Measurements from ENCODE around the gene ST6GALNAC1. TPM values are rescaled to one million over a fixed set of nuclear protein-coding genes. Genes with fewer than 3 reads are reported as not detected.
A peak's percentile ranks its signal among the peaks of the same experiment; 100 is the strongest.

ST6GALNAC1 gene
- total and polyA plus RNA-seq, 2 of the 13 experiments (the other 11 are each of a cell fraction or from before 2014, with no cell fraction given) = not detected

- ATAC-seq (peak; percentile 3), FAIRE-seq (no peak), DNase-seq (ENCODE audit: low spot score) (no peak)
- Histone ChIP-seq H3K36me3 (replicated peaks in 1 of 2; ENCODE audit: control insufficient read depth in 1 of 2, insufficient read depth in 2 of 2, low read length in 2 of 2) (no peaks in the 10 kb centered on the region), H3K4me2 (ENCODE audit: low read depth, low read length) (peak overlapping the region; percentile 91), H3K9me3 (ENCODE audit: low read length) (no peaks in the 10 kb centered on the region), H3K27ac (ENCODE audit: extremely low read length, insufficient read depth, low read length) (peak overlapping the region; percentile 83), H3K27me3 (ENCODE audit: control insufficient read depth in 1 of 2, insufficient read depth in 2 of 2, low read length in 2 of 2) (no peaks in the 10 kb centered on the region; a peak in 1 of 5 replicates), H3K4me3 (replicated peaks in 1 of 3; ENCODE audit: insufficient read depth in 1 of 3, low read depth in 2 of 3, low read length in 3 of 3) (peak overlapping the region; percentile 66 to 83 (median 80)), H2AFZ (ENCODE audit: low read length) (no peak overlapping the region), H4K20me1 (ENCODE audit: insufficient read depth, low read length) (no peaks in the 10 kb centered on the region), H3K9ac (ENCODE audit: insufficient read depth, low read depth, low read length) (peak overlapping the region; percentile 82), H3K4me1 (ENCODE audit: insufficient read depth, low read length) (peaks cover 57% of the 10 kb centered on the region), H3K79me2 (ENCODE audit: insufficient read depth, low read length) (no peaks in the 10 kb centered on the region)
- WGBS (ENCODE audit: low lambda C conversion rate) = under 1% methylated on average over 19 of the region's 19 CpGs
- intact Hi-C loops (cut with micrococcal nuclease; ENCODE audit: unreplicated experiment) (loop anchor here (2.0 to 5.0 kb wide), 2 partner anchors 43 to 150 kb away; no protein-coding TSS in a partner anchor), in situ Hi-C loops (cut with HindIII; ENCODE audit: extremely low pct_ligation_motif_present, low pct_unique_long_range_greater_than_20kb) (no loop called here)
- no TSS peak for BruUV-seq (replicated peaks)
- POLR2A ChIA-PET = interaction anchor here (0.5 to 3.2 kb wide), 42 partner anchors 10 to 642 kb away, joined by 3 to 30 read pairs (median 6); partner anchors contain the start of genes JMJD6, METTL23, MFSD11 and RHBDF2
- CTCF ChIA-PET (ENCODE audit: low intra/inter-chr PET ratio, low total read pairs) = no interaction called here
- TF ChIP-seq ZNF782 (CRISPR knock-in tag; IDR thresholded peaks at IDR 0.05; ENCODE audit: borderline replicate concordance) = no peak
- TF ChIP-seq BHLHE40 (IDR thresholded peaks at IDR 0.05; ENCODE audit: low read length) = no peak
- TF ChIP-seq ZNF614 (CRISPR knock-in tag; IDR thresholded peaks at IDR 0.05; ENCODE audit: borderline replicate concordance) = no peak
- no peak for TF ChIP-seq SAP130 (CRISPR knock-in tag; IDR thresholded peaks at IDR 0.05; ENCODE audit: low read depth)
- no peak for TF ChIP-seq FOXA3 (CRISPR knock-in tag; IDR thresholded peaks at IDR 0.05)
- TF ChIP-seq NR2F1 (CRISPR knock-in tag; IDR thresholded peaks at IDR 0.05) = no peak
- TF ChIP-seq SETDB1 (CRISPR knock-in tag; IDR thresholded peaks at IDR 0.05; ENCODE audit: borderline replicate concordance) = no peak
- TF ChIP-seq GPBP1L1 (CRISPR knock-in tag; IDR thresholded peaks at IDR 0.05) = no peak
- TF ChIP-seq SYNCRIP (IDR thresholded peaks at IDR 0.05; ENCODE audit: insufficient read depth, low read depth, low read length) = no peak
- no peak for TF ChIP-seq ARNT (IDR thresholded peaks at IDR 0.05)
- TF ChIP-seq ZNF713 (CRISPR knock-in tag; IDR thresholded peaks at IDR 0.05) = no peak
- TF ChIP-seq ATF2 (CRISPR knock-in tag; IDR thresholded peaks at IDR 0.05) = no peak
- no peak for TF ChIP-seq SOX6 (IDR thresholded peaks at IDR 0.05)
- TF ChIP-seq SOX6 (CRISPR knock-in tag; IDR thresholded peaks at IDR 0.05) = no peak
- no peak for TF ChIP-seq FOSL1 (CRISPR knock-in tag; IDR thresholded peaks at IDR 0.05; ENCODE audit: borderline replicate concordance)
- TF ChIP-seq THAP11 (CRISPR knock-in tag; IDR thresholded peaks at IDR 0.05) = peak; percentile 57
- TF ChIP-seq ZFP90 (CRISPR knock-in tag; IDR thresholded peaks at IDR 0.05; ENCODE audit: borderline replicate concordance) = no peak
- TF ChIP-seq TBP (CRISPR knock-in tag; IDR thresholded peaks at IDR 0.05) = no peak
- TF ChIP-seq U2AF1 (optimal IDR thresholded peaks at IDR 0.05; ENCODE audit: low read depth, low read length) = peak; percentile 4
- TF ChIP-seq SMAD3 (CRISPR knock-in tag; IDR thresholded peaks at IDR 0.05) = no peak
- no peak for TF ChIP-seq KLF13 (CRISPR knock-in tag; IDR thresholded peaks at IDR 0.05)
- TF ChIP-seq CCAR2 (optimal IDR thresholded peaks at IDR 0.05; ENCODE audit: low read depth, low read length) = no peak
- no peak; the same call in 1 of the 2 replicates for TF ChIP-seq ZGPAT (CRISPR knock-in tag; IDR thresholded peaks at IDR 0.05)
- TF ChIP-seq NR1H2 (CRISPR knock-in tag; IDR thresholded peaks at IDR 0.05; ENCODE audit: borderline replicate concordance, low read depth) = no peak
- no peak for TF ChIP-seq ZIK1 (CRISPR knock-in tag; IDR thresholded peaks at IDR 0.05; ENCODE audit: borderline replicate concordance, low read depth)
Observed at GRCh38 chr17:76671912-76672262, 28.3 kb upstream of the ST6GALNAC1 start.

Measured in HepG2 (cell line).